Jurkat, Clone E6-1 (cell line): Measurements from ENCODE around the gene VN1R5.
"Not testable (repeated sequence)": the region's sequence is repeated elsewhere in the genome, so short reads cannot be mapped to it uniquely, and the experiment has no call there.

Source experiments
- DNase-seq: peaks from one replicate; pipeline ENCODE4 v3.0.0-alpha.2; 2011; ENCODE audit warnings: low read depth, low spot score
- H3K4me3 ChIP-seq: 2 replicates; pipeline ENCODE4 v1.5.1; 2011; ENCODE audit warnings: mild to moderate bottlenecking, low read length, control low read depth, moderate library complexity

Gene VN1R5

GRCh38 chr1:247268390-247269045 is 12.6 kb downstream of the VN1R5 start:
- H3K4me3 ChIP-seq = no peak overlapping the region
- DNase-seq = peak; percentile 8

DNA sequence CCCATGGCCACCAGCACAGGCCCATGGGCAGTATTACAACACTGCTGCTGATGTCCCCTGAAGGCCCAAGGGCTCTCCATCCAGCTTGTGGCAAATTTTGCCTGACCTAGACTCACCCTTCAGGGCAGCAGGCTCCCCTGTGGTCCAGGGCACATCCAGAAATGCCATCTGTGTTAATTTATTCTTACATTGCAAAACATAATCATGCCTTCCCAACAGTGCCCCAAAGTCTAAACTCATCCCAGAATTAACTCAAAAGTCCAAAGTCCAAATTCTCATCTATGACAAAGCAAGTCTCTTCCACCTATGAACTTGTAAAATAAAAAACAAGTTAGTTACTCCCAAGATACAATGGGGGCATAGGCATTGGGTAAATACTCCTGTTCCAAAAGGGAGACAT is 13.3 kb downstream of the VN1R5 start:
- DNase-seq = no peak
- H3K4me3 ChIP-seq = no peak overlapping the region

DNA sequence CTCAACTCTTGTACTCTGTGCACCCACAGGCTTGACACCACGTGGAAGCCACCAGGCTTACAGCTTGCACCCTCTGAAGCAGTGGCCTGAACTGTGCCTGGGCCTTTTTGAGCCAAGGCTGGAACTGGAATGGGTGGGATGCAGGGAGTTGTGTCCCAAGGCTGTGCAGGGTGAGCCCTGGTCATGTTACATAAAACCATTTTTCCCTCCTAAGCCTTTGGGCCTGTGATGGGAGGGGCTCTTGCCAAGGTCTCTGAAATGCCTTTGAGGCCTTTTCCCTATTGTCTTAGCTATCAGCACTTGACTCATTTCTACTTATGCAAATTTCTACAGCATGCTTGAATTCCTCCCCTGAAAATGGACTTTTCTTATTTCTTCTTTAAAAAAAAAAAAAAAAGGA is 14.1 kb downstream of the VN1R5 start:
- H3K4me3 ChIP-seq = no peak overlapping the region

GRCh38 chr1:247273013-247273412 is 17.1 kb downstream of the VN1R5 start:
- DNase-seq = no peak
- H3K4me3 ChIP-seq = no peak overlapping the region

More for the DNA sequence above, 14.1 kb downstream of the VN1R5 start:
- no peak for DNase-seq

- no peak for DNase-seq
- H3K4me3 ChIP-seq = no peak overlapping the region
These were observed 18.9 kb downstream of the VN1R5 start for GRCh38 chr1:247274605-247275256.

- no peak overlapping the region for H3K4me3 ChIP-seq
- DNase-seq = no peak
These were observed 21.3 kb downstream of the VN1R5 start for GRCh38 chr1:247277191-247277590.

DNA sequence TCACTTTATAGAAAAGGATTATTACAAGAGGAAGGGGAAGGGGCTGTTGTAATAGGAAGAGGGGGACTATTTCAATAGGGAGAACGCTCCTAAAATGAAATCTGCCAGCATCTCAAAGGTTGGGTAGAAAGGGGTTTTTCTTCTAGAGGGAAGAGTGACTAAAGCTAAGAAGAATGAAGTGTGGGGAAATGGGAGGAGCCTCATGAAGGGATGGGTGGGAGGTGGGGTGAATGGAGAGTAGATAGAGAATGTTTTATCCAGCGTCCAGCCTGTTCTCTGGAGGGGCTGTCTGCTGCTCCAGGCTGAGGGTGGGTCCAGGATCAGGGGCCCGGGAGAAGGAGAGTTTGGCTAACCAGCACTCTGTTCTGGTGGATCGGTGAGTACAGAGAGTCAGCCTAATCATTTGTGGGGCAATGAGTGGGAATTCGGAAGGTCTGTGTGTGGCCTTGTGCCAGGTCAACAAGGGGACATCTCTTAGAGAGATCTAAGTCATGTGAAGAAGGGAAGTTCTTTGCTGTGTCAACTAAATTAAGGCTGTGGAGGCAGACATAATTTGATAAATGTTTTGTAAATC is 25.2 kb downstream of the VN1R5 start:
- H3K4me3 ChIP-seq = no peak overlapping the region
- no peak for DNase-seq

- no peak for DNase-seq
- no peak overlapping the region for H3K4me3 ChIP-seq
These were observed 30.3 kb downstream of the VN1R5 start for GRCh38 chr1:247286134-247286670.

- peak; percentile 34 for DNase-seq
These were observed 31.6 kb downstream of the VN1R5 start for GRCh38 chr1:247287460-247287859.

DNA sequence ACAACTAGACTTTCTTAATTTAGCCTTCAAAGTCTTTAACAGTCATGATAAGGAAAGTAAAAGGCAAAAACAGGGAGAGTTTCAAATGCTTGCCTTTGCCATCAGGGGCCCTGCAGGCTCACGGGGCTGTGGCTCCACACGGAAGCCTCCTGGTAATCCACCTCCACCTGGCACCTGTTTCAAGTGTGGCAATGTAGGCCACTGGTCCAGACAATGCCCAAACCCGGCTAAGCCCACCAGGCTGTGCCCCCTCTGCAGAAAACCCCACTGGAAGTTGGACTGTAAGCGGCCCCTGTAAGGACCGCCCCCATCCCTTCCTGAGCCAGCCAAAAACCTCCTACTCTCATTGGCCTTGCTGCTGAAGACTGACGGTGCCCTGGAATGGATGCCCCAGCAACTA is 32.5 kb downstream of the VN1R5 start:
- no peak overlapping the region for H3K4me3 ChIP-seq
- DNase-seq = no peak

More at GRCh38 chr1:247287460-247287859, 31.6 kb downstream of the VN1R5 start:
- H3K4me3 ChIP-seq = no peak overlapping the region

- not testable (repeated sequence) for H3K4me3 ChIP-seq, DNase-seq
These were observed 33.5 kb downstream of the VN1R5 start for GRCh38 chr1:247289274-247289892.

DNA sequence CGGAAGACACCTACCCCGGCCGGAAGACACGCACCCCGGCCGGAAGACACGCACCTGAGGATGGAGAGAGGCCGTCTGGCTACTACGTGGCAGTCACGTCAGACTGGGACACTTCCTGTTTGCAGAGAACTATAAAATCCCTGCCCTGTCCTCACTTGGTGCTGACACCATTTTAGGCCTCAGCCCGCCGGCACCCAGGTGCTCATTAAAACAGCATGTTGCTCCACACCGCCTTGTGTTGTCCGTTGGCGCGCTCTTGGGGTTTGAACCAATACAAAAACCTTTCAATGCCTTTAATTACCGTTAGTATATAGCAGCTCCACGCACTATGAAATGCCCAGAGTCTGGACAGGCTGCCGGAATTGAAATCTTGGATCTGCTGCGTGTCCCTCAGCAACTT is 34.7 kb downstream of the VN1R5 start:
- H3K4me3 ChIP-seq = no peak overlapping the region
- no peak for DNase-seq

- DNase-seq = no peak
- no peak overlapping the region for H3K4me3 ChIP-seq
These were observed 35.3 kb downstream of the VN1R5 start for GRCh38 chr1:247291161-247291560.

- DNase-seq = peak; percentile 39
- no peak overlapping the region for H3K4me3 ChIP-seq
These were observed 36.1 kb downstream of the VN1R5 start for GRCh38 chr1:247291833-247292561.

DNA sequence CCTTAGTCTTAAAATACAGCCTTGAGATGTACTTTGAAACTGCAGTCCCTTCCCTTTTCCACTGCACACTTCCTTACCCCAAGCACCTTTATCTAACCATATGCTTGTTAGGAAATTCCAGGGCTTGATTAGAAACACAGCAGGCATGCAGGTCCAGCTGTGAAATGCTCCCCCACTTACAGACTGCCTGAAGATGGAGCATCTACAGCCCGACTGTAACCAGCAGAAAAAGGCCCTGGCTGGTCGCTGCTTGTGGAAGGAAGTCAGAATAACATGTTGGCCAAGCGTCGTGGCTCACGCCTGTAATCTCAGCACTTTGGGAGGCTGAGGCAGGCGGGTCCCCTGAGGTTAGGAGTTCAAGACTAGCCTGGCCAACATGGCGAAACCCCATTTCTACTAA is 37.2 kb downstream of the VN1R5 start:
- H3K4me3 ChIP-seq = no peak overlapping the region
- DNase-seq = no peak

DNA sequence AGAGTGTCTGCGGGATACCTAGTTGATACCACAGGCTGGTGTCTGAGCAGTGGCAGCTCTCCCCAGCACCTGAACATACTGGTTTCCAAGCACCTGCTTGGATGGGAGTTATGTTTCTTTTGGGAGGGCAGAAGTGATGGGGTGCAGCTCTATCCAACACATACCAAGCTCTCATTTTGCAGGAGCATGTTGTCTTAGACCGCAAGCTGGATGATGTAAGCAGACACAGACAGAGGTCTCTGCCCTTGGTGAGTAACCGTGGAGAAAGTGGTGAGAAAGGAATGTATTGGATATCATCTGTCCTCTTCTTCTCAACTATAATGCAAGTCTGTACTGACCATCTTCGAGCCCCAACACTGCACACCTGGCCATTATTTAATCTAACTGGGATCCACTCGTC is 38.4 kb downstream of the VN1R5 start:
- no peak for DNase-seq
- no peak overlapping the region for H3K4me3 ChIP-seq

DNA sequence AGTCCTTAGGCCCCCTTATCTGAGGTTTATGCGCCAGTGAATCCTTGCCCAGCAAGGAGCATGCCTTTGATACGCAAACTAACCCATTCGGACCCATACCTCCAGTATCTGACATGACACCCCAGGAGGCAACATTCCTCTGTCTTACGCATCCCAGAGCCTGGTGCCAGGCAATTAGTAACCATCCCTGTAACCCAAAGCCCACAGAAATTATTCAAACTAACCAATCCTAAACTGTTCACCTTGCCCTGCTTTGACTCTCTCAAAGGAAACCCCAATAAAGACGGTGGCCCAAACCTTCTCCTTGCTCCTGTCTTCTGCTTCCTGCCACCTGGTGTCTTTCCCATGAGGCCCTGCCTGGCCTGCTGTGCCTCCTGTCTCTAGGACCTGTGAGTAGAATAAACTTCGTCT is 39.4 kb downstream of the VN1R5 start:
- peak; percentile 17 for DNase-seq
- H3K4me3 ChIP-seq = no peak overlapping the region

GRCh38 chr1:247295746-247296145 is 39.9 kb downstream of the VN1R5 start:
- DNase-seq = no peak
- no peak overlapping the region for H3K4me3 ChIP-seq

DNA sequence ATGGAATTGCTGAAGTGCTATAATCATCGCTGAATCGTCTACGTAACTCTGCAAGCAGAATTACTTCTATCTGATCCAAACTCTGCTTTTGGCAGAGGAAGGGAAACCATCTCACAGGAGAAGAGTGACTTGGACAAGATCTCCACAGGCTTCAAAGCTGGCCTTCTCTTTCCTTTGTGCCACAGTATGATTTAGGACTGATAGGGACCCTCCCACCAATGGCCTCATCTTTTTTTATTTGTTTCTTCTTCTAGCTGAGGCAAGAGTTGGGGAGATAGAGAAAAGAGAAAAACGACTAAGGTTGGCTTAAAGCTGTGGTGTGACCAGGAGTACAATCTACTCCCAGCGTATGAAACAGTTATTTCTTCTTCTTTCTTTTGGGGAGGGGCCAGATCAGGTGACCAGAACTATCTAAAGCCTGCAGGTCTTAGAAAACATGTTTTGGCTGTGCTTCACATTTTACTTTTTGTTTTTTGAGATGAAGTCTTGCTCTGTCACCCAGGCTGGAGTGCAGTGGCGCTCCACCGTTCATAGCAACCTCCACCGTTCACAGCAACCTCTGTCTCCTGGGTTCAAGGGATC is 40.8 kb downstream of the VN1R5 start:
- H3K4me3 ChIP-seq = no peak overlapping the region
- no peak for DNase-seq
